Stimulated activated CD8-positive, alpha-beta memory T cell treated with anti-CD3 and anti-CD28 coated beads, Interleukin-4, amount 100 ng/mL, for 4 hours (primary cell): ENCODE results near the gene SMC1B.

Experiments
- DNase-seq, 2 donors: peaks; one replicate each; pipeline ENCODE4 v3.0.0-alpha.2; 2020; ENCODE audit warnings: low read depth in 2 of 2, low spot score in 1 of 2

The SMC1B gene

GRCh38 chr22:45322873-45323525 lies 90.4 kb downstream of the SMC1B start:
- DNase-seq = no peak

- no peak for DNase-seq
These were observed 91.6 kb downstream of the SMC1B start for GRCh38 chr22:45321827-45322226.

GRCh38 chr22:45320357-45320976 lies 92.9 kb downstream of the SMC1B start:
- DNase-seq = no peak

- DNase-seq = no peak
These were observed 94.1 kb downstream of the SMC1B start for GRCh38 chr22:45319324-45319685.

GRCh38 chr22:45318558-45319323 lies 94.7 kb downstream of the SMC1B start:
- DNase-seq = peak in 1 of 2 donors; percentile 19

- peak; percentile 74 to 78 for DNase-seq
These were observed 95.2 kb downstream of the SMC1B start for GRCh38 chr22:45318168-45318557.

GRCh38 chr22:45317551-45318167 lies 95.7 kb downstream of the SMC1B start:
- no peak for DNase-seq

- no peak for DNase-seq
These were observed 96.4 kb downstream of the SMC1B start for GRCh38 chr22:45316796-45317526.

- DNase-seq = no peak
These were observed 98.6 kb downstream of the SMC1B start for GRCh38 chr22:45314786-45315185.

GRCh38 chr22:45314054-45314721 lies 99.2 kb downstream of the SMC1B start:
- no peak for DNase-seq

GRCh38 chr22:45312856-45313255 lies 100.5 kb downstream of the SMC1B start:
- DNase-seq = no peak

GRCh38 chr22:45312415-45312814 lies 101.0 kb downstream of the SMC1B start:
- DNase-seq = no peak

GRCh38 chr22:45310977-45311531 lies 102.3 kb downstream of the SMC1B start:
- no peak for DNase-seq

- DNase-seq = no peak
These were observed 102.9 kb downstream of the SMC1B start for GRCh38 chr22:45310331-45310976.

- peak; percentile 93 to 94 for DNase-seq
These were observed 103.8 kb downstream of the SMC1B start, which contains the start of gene FAM118A for GRCh38 chr22:45309422-45310227. TSS of gene FAM118A (plus strand) at chr22:45309934. CDS start at chr22:45322380, 12,446 bp downstream.

GRCh38 chr22:45308957-45309421 lies 104.4 kb downstream of the SMC1B start:
- DNase-seq = no peak

- no peak for DNase-seq
These were observed 104.9 kb downstream of the SMC1B start for GRCh38 chr22:45308391-45308956.

GRCh38 chr22:45306139-45306538 lies 107.3 kb downstream of the SMC1B start:
- DNase-seq = no peak
